Tibial nerve (tissue), 4 donors: ENCODE data around the gene MYOG.

Experiments used
- CTCF ChIP-seq, 5 experiments: fragments of 200-600 bp in 3 of 5; fragments of 450-650 bp in 2 of 5; sonication (generic) in 3 of 5; IDR thresholded peaks; one replicate each; pipeline ENCODE4 v1.5.1; 2016 to 2019; ENCODE audit warnings: antibody characterized with exemption in 5 of 5, mild to moderate bottlenecking in 3 of 5, moderate library complexity in 2 of 5
- EP300 ChIP-seq, 2 donors: sonication (generic); formaldehyde crosslinking; IDR thresholded peaks; one replicate each; pipeline ENCODE4 v1.6.1; 2017; ENCODE audit warnings: antibody characterized with exemption in 2 of 2, mild to moderate bottlenecking in 1 of 2

GRCh38 chr1:203034422-203035110, 51.2 kb downstream of the MYOG start:
- TF ChIP-seq EP300 (IDR thresholded peaks at IDR 0.05) (no peak), CTCF (IDR thresholded peaks at IDR 0.05) (no peak)
